Body of pancreas (tissue), 4 donors: ENCODE measurements around the gene UPF2.

Experiments
- CTCF ChIP-seq, 7 experiments: fragments of 450-650 bp in 4 of 7; fragments of 200-600 bp in 3 of 7; sonication (generic) in 3 of 7; IDR thresholded peaks; one replicate each; pipeline ENCODE4 v1.5.1; 2016 to 2019; ENCODE audit warnings: antibody characterized with exemption in 7 of 7
- POLR2A ChIP-seq, 3 donors: fragments of 450-650 bp; IDR thresholded peaks; one replicate each; pipeline ENCODE4 v1.6.1; 2016; ENCODE audit warnings: antibody characterized with exemption in 3 of 3, mild to moderate bottlenecking in 2 of 3

- TF ChIP-seq CTCF (IDR thresholded peaks at IDR 0.05) (no peak), POLR2A (IDR thresholded peaks at IDR 0.05) (no peak)
Measured at GRCh38 chr10:12045596-12045995, 3.0 kb upstream of the UPF2 start.
